Panc1 (cell line): ENCODE results near the gene NFAT5. TPM values are rescaled to one million over a fixed set of nuclear protein-coding genes. Genes with fewer than 3 reads are reported as not detected.

ENCODE experiments used
- ATAC-seq: fragments of 200-7000 bp; cut with Tn5 transposase; 2 replicates; pipeline ENCODE4 v1.9.1; 2020; ENCODE audit warnings: mild to moderate bottlenecking, moderate library complexity
- BruUV-seq: library from RNA; stranded (reverse); fragments of 400-500 nt; replicated peaks from 2 replicates; lab custom pipeline; 2021; lab: Mats Ljungman, UMichigan
- CTCF ChIA-PET: fragments of 300-600 bp; sonication (Branson Sonifier 250); formaldehyde crosslinking; loops from one replicate; lab custom pipeline; 2022; ENCODE audit warnings: antibody characterized with exemption; lab: Charles Lee
- POLR2A ChIA-PET: fragments of 300-600 bp; sonication (Branson Sonifier 250); formaldehyde crosslinking; loops from one replicate; lab custom pipeline; 2022; ENCODE audit warnings: antibody characterized with exemption; lab: Charles Lee
- DNase-seq: peaks from one replicate; pipeline ENCODE4 v3.0.0-alpha.2; 2010; ENCODE audit warnings: low read depth, low spot score
- H3K27ac ChIP-seq: 2 replicates; pipeline ENCODE4 v1.5.1; 2011; ENCODE audit warnings: mild to moderate bottlenecking, low read length, inconsistent platforms
- H3K27me3 ChIP-seq: fragments of 200-500 bp; sonication (Bioruptor generic); 2 replicates; pipeline ENCODE4 v1.6.0; 2014; ENCODE audit warnings: low read length, inconsistent platforms; ENCODE audit not compliant: control insufficient read depth, insufficient read depth
- H3K36me3 ChIP-seq: fragments of 200-500 bp; sonication (Bioruptor generic); 2 replicates; pipeline ENCODE4 v1.5.1; 2014; ENCODE audit warnings: inconsistent platforms, mild to moderate bottlenecking, low read length, moderate library complexity; ENCODE audit not compliant: control insufficient read depth, insufficient read depth
- H3K4me1 ChIP-seq: 2 replicates; pipeline ENCODE4 v1.5.1; 2011; ENCODE audit warnings: inconsistent platforms, mild to moderate bottlenecking, low read length, moderate library complexity; ENCODE audit not compliant: control insufficient read depth, insufficient read depth
- H3K4me3 ChIP-seq, 2 experiments: 2 replicates each; pipeline ENCODE4 v1.5.1; 2011 to 2012; ENCODE audit warnings: low read depth in 2 of 2, low read length in 2 of 2, mild to moderate bottlenecking in 2 of 2, inconsistent platforms in 1 of 2, moderate library complexity in 1 of 2
- H3K9me3 ChIP-seq: fragments of 200-500 bp; sonication (Bioruptor generic); 2 replicates; pipeline ENCODE4 v1.5.1; 2014; ENCODE audit warnings: low read depth, mild to moderate bottlenecking, inconsistent platforms, low read length, moderate library complexity; ENCODE audit not compliant: control insufficient read depth, insufficient read depth
- POLR2AphosphoS5 ChIP-seq: IDR thresholded peaks from 2 replicates; pipeline ENCODE4 v1.6.1; 2012; ENCODE audit warnings: mild to moderate bottlenecking, low read depth, low read length, moderate library complexity
- SIN3A ChIP-seq: IDR thresholded peaks from 2 replicates; pipeline ENCODE4 v1.6.1; 2012; ENCODE audit warnings: low read depth, mild to moderate bottlenecking, low read length, moderate library complexity, borderline replicate concordance; ENCODE audit not compliant: insufficient read depth
- TCF7L2 ChIP-seq: IDR thresholded peaks from 2 replicates; pipeline ENCODE4 v1.6.1; 2011; ENCODE audit warnings: mild to moderate bottlenecking, low read depth, low read length, inconsistent platforms
- in situ Hi-C: cut with HindIII; loops from 2 replicates; pipeline ENCODE4 v1.10.0; 2016; ENCODE audit warnings: low sequenced_read_pairs, low pct_unique_long_range_greater_than_20kb
- intact Hi-C: fragments of 100-400 bp; cut with micrococcal nuclease; formaldehyde crosslinking; loops from one replicate; pipeline ENCODE4 v1.10.0; 2022; ENCODE audit not compliant: unreplicated experiment
- total RNA-seq: library from RNA; stranded (reverse); gene quantifications from one replicate; pipeline ENCODE4 v1.2.1, GENCODE V29; 2021; ENCODE audit not compliant: unreplicated experiment
- TF ChIP-seq, protein P1 (sequence below): fragments of 450-650 bp; IDR thresholded peaks from 2 replicates; pipeline ENCODE4 v1.5.1; 2017; ENCODE audit warnings: mild to moderate bottlenecking
- TF ChIP-seq, protein P2 (sequence below), 2 experiments: IDR thresholded peaks; 2 replicates each; pipeline ENCODE4 v1.6.1; 2011 to 2012; ENCODE audit warnings: low read depth in 2 of 2, control low read depth in 1 of 2, low read length in 1 of 2, mild to moderate bottlenecking in 1 of 2, moderate library complexity in 1 of 2; ENCODE audit not compliant: insufficient read depth in 1 of 2

The NFAT5 gene
- total RNA-seq, 1 experiment from 2014 or later, result 57.0 TPM

DNA sequence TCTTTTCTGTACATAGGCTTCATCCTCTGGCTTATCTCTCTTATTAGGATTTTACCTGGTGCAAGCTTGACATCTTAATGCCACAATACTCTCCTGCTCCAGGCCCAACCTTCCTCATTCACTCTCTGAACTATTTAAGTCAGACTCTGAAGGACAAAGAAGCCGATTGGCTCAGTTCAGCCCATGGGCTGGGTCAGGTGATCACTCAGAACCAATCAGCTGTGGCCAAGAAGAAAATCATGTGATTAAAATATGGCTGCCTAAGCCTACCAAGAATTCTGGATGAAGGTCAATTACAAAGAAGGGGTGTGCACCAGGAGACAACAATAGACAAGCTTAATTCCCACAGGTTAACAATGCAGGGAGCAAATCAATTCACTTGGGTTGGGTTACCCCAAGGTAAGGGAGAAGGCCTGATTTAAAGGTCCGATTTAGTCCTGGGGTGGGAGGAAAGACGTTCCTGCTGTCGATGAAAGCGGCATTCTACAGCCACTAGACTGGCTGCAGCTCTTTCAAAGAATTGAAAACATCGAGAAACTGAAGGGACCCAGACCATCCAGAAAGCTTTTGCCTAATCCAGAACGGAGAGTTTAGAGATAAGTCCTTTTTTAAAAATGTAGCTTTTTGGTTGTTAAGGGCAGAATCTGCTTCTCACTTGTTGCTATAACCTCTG is 42.9 kb upstream of the NFAT5 start:
- DNase-seq, result no peak
- peaks cover 29% of the 10 kb centered on the region for H3K4me1 ChIP-seq
- TF ChIP-seq TCF7L2 (no peak), SIN3A (no peak), POLR2AphosphoS5 (no peak)
- TF ChIP-seq, protein P1, sequence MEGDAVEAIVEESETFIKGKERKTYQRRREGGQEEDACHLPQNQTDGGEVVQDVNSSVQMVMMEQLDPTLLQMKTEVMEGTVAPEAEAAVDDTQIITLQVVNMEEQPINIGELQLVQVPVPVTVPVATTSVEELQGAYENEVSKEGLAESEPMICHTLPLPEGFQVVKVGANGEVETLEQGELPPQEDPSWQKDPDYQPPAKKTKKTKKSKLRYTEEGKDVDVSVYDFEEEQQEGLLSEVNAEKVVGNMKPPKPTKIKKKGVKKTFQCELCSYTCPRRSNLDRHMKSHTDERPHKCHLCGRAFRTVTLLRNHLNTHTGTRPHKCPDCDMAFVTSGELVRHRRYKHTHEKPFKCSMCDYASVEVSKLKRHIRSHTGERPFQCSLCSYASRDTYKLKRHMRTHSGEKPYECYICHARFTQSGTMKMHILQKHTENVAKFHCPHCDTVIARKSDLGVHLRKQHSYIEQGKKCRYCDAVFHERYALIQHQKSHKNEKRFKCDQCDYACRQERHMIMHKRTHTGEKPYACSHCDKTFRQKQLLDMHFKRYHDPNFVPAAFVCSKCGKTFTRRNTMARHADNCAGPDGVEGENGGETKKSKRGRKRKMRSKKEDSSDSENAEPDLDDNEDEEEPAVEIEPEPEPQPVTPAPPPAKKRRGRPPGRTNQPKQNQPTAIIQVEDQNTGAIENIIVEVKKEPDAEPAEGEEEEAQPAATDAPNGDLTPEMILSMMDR, result no peak
- TF ChIP-seq, protein P2, sequence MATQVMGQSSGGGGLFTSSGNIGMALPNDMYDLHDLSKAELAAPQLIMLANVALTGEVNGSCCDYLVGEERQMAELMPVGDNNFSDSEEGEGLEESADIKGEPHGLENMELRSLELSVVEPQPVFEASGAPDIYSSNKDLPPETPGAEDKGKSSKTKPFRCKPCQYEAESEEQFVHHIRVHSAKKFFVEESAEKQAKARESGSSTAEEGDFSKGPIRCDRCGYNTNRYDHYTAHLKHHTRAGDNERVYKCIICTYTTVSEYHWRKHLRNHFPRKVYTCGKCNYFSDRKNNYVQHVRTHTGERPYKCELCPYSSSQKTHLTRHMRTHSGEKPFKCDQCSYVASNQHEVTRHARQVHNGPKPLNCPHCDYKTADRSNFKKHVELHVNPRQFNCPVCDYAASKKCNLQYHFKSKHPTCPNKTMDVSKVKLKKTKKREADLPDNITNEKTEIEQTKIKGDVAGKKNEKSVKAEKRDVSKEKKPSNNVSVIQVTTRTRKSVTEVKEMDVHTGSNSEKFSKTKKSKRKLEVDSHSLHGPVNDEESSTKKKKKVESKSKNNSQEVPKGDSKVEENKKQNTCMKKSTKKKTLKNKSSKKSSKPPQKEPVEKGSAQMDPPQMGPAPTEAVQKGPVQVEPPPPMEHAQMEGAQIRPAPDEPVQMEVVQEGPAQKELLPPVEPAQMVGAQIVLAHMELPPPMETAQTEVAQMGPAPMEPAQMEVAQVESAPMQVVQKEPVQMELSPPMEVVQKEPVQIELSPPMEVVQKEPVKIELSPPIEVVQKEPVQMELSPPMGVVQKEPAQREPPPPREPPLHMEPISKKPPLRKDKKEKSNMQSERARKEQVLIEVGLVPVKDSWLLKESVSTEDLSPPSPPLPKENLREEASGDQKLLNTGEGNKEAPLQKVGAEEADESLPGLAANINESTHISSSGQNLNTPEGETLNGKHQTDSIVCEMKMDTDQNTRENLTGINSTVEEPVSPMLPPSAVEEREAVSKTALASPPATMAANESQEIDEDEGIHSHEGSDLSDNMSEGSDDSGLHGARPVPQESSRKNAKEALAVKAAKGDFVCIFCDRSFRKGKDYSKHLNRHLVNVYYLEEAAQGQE (IDR thresholded peaks at IDR 0.05; ENCODE audit: insufficient read depth in 1 of 2, low read depth in 2 of 2, low read length in 1 of 2), result no peak
- no peak overlapping the region for H3K4me3 ChIP-seq
- peak overlapping the region; percentile 51; the same call in 1 of the 2 replicates for H3K27ac ChIP-seq
- CTCF ChIA-PET, result no interaction called here
- POLR2A ChIA-PET, result no interaction called here
- H3K36me3 ChIP-seq, result peaks cover 2% of the 10 kb centered on the region; the same call in 1 of the 2 replicates
- no TSS peak for BruUV-seq
- ATAC-seq, result no peak
- in situ Hi-C loops, result no loop called here
- no peaks in the 10 kb centered on the region for H3K27me3 ChIP-seq
- intact Hi-C loops, result no loop called here
- H3K9me3 ChIP-seq, result no peaks in the 10 kb centered on the region

DNA sequence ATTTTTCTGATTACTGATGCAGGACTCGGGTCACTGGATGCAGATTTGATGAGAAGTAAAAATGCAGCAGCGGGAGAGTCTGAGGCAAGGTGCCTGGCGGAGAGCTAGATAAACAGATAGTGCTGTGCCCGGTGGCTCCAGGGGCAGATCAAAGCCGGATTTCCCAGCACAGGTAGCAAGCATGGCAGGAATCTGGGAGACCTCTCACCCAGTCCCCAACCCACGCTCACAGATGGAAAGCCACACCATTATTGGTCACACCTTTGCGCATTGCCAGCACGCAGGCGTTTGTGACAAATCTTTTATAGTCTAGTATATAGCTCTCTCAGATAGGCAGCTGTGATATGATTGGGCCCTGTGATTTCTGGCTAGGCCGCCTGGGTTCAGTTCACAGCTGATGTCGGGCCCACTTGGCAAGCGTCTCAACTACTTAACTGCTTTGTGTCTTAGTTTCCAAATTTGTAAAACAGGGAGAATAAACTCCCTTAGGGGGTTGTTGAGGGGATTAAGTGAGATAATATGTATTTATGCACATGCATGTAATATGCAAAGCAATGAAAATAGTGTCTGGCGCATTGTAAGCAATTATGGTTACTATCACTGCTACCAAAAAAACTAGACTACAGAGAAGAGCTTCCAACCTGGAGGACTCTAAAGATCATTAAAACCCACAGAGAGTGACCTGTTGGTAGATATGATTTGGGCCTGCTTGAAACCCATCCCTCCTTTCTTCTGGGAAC is 42.0 kb upstream of the NFAT5 start:
- Histone ChIP-seq H3K27me3 (no peaks in the 10 kb centered on the region), H3K9me3 (no peaks in the 10 kb centered on the region), H3K4me3 (no peak overlapping the region), H3K36me3 (peaks cover 2% of the 10 kb centered on the region; the same call in 1 of the 2 replicates), H3K27ac (peak overlapping the region; percentile 61), H3K4me1 (peaks cover 29% of the 10 kb centered on the region)
- CTCF ChIA-PET, result no interaction called here
- in situ Hi-C loops, result no loop called here
- intact Hi-C loops, result no loop called here
- BruUV-seq, result no TSS peak
- ATAC-seq, result no peak
- POLR2A ChIA-PET, result no interaction called here
- TF ChIP-seq, protein P2 (IDR thresholded peaks at IDR 0.05; ENCODE audit: insufficient read depth in 1 of 2, low read depth in 2 of 2, low read length in 1 of 2), result no peak
- TF ChIP-seq TCF7L2, result peak; percentile 54; the same call in 1 of the 2 replicates
- DNase-seq, result no peak
